ENCODE measurements around the gene ZXDC. TPM values are rescaled to one million over a fixed set of nuclear protein-coding genes. Genes with fewer than 3 reads are reported as not detected.

The ZXDC gene
- total and polyA plus RNA-seq, 8 donors = 30.1 to 40.8 (median 35.5) TPM

GRCh38 chr3:126438186-126438585 is 37.5 kb downstream of the ZXDC start:
- ATAC-seq (no peak), DNase-seq (peak in 1 of 4 donors; percentile 51)
- intact Hi-C loops (cut with DNase I) = no loop called here
- Histone ChIP-seq H3K9me3 (no peaks in the 10 kb centered on the region), H3K4me1 (no peaks in the 10 kb centered on the region), H3K36me3 (peaks cover 0 to 99% of the 10 kb centered on the region in 2 donors), H3K27me3 (no peaks in the 10 kb centered on the region), H3K27ac (no peak overlapping the region), H3K4me3 (no peak overlapping the region)
- no peak for TF ChIP-seq CTCF (IDR thresholded peaks at IDR 0.05)

- Histone ChIP-seq H3K27me3 (no peaks in the 10 kb centered on the region), H3K27ac (no peak overlapping the region), H3K9me3 (no peaks in the 10 kb centered on the region), H3K36me3 (peaks cover 0 to 95% of the 10 kb centered on the region in 2 donors), H3K4me3 (no peak overlapping the region), H3K4me1 (no peaks in the 10 kb centered on the region)
- TF ChIP-seq CTCF (IDR thresholded peaks at IDR 0.05) = no peak
- intact Hi-C loops (cut with DNase I) = no loop called here
- peak in 1 of 4 donors; percentile 24 for DNase-seq
- no peak for ATAC-seq
Observed at GRCh38 chr3:126436826-126437717, 38.6 kb downstream of the ZXDC start.

- H3K4me1 ChIP-seq = no peaks in the 10 kb centered on the region
- H3K27me3 ChIP-seq = no peaks in the 10 kb centered on the region
- peak in 1 of 4 donors; percentile 50 for DNase-seq
- H3K4me3 ChIP-seq = no peak overlapping the region
- TF ChIP-seq CTCF (IDR thresholded peaks at IDR 0.05) = no peak
- no peak overlapping the region for H3K27ac ChIP-seq
- peaks cover 0 to 81% of the 10 kb centered on the region in 2 donors for H3K36me3 ChIP-seq
- H3K9me3 ChIP-seq = no peaks in the 10 kb centered on the region
- intact Hi-C loops (cut with DNase I) = no loop called here
- ATAC-seq = no peak
Observed at GRCh38 chr3:126435456-126436315, 40.0 kb downstream of the ZXDC start.

GRCh38 chr3:126434931-126435411 is 40.7 kb downstream of the ZXDC start:
- DNase-seq (peak in 1 of 4 donors; percentile 37), ATAC-seq (no peak)
- peaks cover 0 to 75% of the 10 kb centered on the region in 2 donors for H3K36me3 ChIP-seq
- intact Hi-C loops (cut with DNase I) = no loop called here
- H3K27ac ChIP-seq = no peak overlapping the region
- H3K27me3 ChIP-seq = no peaks in the 10 kb centered on the region
- no peaks in the 10 kb centered on the region for H3K4me1 ChIP-seq
- no peaks in the 10 kb centered on the region for H3K9me3 ChIP-seq
- H3K4me3 ChIP-seq = no peak overlapping the region
- TF ChIP-seq CTCF (IDR thresholded peaks at IDR 0.05) = no peak

DNA sequence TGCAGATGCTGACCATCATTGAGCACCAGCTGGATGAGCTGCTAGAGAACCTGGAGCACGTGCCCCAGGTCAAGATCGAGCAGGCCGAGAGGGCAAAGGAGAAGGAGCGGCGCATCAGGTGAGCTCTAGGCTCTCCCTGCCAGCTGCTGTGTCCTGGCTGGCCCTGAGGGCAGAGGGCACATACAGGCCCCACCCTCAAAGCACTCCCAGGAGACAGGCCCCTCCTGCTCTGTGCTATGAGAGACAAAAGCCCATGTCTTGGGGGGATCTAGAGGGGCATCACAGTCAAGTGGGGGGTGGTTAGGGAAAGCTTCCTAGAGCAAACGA is 41.5 kb downstream of the ZXDC start:
- no peak for ATAC-seq
- intact Hi-C loops (cut with DNase I) = no loop called here
- no peak overlapping the region for H3K4me3 ChIP-seq
- no peak for TF ChIP-seq CTCF (IDR thresholded peaks at IDR 0.05)
- H3K9me3 ChIP-seq = no peaks in the 10 kb centered on the region
- no peak overlapping the region for H3K27ac ChIP-seq
- H3K4me1 ChIP-seq = no peaks in the 10 kb centered on the region
- H3K27me3 ChIP-seq = no peaks in the 10 kb centered on the region
- DNase-seq = peak in 1 of 4 donors; percentile 49
- H3K36me3 ChIP-seq = peaks cover 0 to 67% of the 10 kb centered on the region in 2 donors
